HG03108 (cell line): ENCODE measurements around the gene MTX2.
"Not testable (repeated sequence)": the region's sequence is repeated elsewhere in the genome, so short reads cannot be mapped to it uniquely, and the experiment has no call there.

Source experiments
- ATAC-seq: cut with Tn5 transposase; IDR thresholded peaks from one replicate; pipeline ENCODE4 v1.9.1; 2021; ENCODE audit warnings: moderate library complexity; ENCODE audit not compliant: unreplicated experiment

The MTX2 gene

GRCh38 chr2:176370467-176371171, 101.4 kb downstream of the MTX2 start:
- no peak for ATAC-seq

GRCh38 chr2:176373155-176373554, 103.9 kb downstream of the MTX2 start:
- not testable (repeated sequence) for ATAC-seq

GRCh38 chr2:176378323-176378722, 109.1 kb downstream of the MTX2 start:
- no peak for ATAC-seq

- no peak for ATAC-seq
Measured at GRCh38 chr2:176380341-176380740, 111.1 kb downstream of the MTX2 start.

GRCh38 chr2:176383100-176383499, 113.9 kb downstream of the MTX2 start:
- ATAC-seq = no peak

- ATAC-seq = no peak
Measured at GRCh38 chr2:176383836-176384442, 114.7 kb downstream of the MTX2 start.

- no peak for ATAC-seq
Measured at GRCh38 chr2:176385219-176385759, 116.0 kb downstream of the MTX2 start.

GRCh38 chr2:176385838-176386237, 116.6 kb downstream of the MTX2 start:
- no peak for ATAC-seq
